Measurements from ENCODE around the gene ERCC2. TPM values are rescaled to one million over a fixed set of nuclear protein-coding genes. Genes with fewer than 3 reads are reported as not detected.

The ERCC2 gene
- total RNA-seq, 1 donor from 2014 or later: 31.0 TPM

DNA sequence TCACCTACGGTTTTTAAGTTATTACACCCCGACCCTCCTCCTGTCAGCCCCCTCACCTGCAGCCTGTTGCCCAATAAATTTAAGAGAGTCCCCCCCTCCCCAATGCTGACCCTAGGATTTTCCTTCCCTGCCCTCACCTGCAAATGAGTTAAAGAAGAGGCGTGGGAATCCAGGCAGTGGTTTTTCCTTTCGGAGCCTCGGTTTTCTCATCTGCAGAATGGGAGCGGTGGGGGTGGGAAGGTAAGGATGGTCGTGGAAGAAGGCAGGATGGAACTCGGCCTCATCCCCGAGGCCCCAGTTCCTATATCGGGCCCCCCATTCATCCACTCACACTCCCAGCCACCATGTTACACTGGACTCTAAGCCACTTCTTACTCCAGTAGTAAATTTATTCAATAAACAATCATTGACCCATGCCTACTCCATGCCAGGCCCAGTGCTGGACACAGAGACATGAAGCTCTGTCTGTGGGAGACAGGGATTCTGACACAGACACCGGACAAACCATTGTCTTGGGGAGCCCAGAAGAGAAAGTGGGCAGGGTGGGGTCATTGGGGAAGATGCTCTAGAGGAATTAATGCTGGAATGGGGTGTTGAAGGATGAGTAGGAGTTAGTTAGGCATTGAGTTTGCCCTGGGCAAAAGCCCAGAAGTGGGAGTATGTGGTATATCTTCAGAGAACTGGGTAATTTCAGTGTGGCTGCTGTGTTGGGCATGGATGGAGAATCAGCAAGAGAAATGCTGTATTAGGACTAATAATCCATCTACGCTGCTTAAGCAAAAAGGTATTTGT, 66.9 kb downstream of the ERCC2 start:
- H3K27ac Mint-ChIP-seq: no peak overlapping the region
- Histone ChIP-seq H3K9me3 (ENCODE audit: low read depth) (no peaks in the 10 kb centered on the region), H2AFZ (replicated peaks) (no peak overlapping the region), H3K4me3 (no peak overlapping the region), H3K4me2 (no peak overlapping the region), H3F3A (ENCODE audit: low read depth) (peaks cover 15% of the 10 kb centered on the region), H3K27me3 (no peaks in the 10 kb centered on the region), H3K79me2 (ENCODE audit: low read depth) (no peaks in the 10 kb centered on the region), H3K36me3 (no peaks in the 10 kb centered on the region), H3K9ac (no peak overlapping the region), H3K4me1 (no peaks in the 10 kb centered on the region), H3K27ac (no peak overlapping the region), H4K20me1 (ENCODE audit: low read depth) (no peaks in the 10 kb centered on the region)
- no peak for DNase-seq (ENCODE audit: low spot score)
- no peak overlapping the region for H3K4me3 Mint-ChIP-seq
- no peak for TF ChIP-seq EZH2 (IDR thresholded peaks at IDR 0.05)
- no peak for TF ChIP-seq EZH2phosphoT487 (IDR thresholded peaks at IDR 0.05)
- TF ChIP-seq, protein P1, sequence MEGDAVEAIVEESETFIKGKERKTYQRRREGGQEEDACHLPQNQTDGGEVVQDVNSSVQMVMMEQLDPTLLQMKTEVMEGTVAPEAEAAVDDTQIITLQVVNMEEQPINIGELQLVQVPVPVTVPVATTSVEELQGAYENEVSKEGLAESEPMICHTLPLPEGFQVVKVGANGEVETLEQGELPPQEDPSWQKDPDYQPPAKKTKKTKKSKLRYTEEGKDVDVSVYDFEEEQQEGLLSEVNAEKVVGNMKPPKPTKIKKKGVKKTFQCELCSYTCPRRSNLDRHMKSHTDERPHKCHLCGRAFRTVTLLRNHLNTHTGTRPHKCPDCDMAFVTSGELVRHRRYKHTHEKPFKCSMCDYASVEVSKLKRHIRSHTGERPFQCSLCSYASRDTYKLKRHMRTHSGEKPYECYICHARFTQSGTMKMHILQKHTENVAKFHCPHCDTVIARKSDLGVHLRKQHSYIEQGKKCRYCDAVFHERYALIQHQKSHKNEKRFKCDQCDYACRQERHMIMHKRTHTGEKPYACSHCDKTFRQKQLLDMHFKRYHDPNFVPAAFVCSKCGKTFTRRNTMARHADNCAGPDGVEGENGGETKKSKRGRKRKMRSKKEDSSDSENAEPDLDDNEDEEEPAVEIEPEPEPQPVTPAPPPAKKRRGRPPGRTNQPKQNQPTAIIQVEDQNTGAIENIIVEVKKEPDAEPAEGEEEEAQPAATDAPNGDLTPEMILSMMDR (IDR thresholded peaks at IDR 0.05): no peak
- no peaks in the 10 kb centered on the region for H3K9me3 Mint-ChIP-seq
- peaks cover 11% of the 10 kb centered on the region for H3K36me3 Mint-ChIP-seq
- peaks cover 12% of the 10 kb centered on the region for H3K27me3 Mint-ChIP-seq (ENCODE audit: insufficient read depth, low read depth)
- peaks cover 5% of the 10 kb centered on the region for H3K4me1 Mint-ChIP-seq

DNA sequence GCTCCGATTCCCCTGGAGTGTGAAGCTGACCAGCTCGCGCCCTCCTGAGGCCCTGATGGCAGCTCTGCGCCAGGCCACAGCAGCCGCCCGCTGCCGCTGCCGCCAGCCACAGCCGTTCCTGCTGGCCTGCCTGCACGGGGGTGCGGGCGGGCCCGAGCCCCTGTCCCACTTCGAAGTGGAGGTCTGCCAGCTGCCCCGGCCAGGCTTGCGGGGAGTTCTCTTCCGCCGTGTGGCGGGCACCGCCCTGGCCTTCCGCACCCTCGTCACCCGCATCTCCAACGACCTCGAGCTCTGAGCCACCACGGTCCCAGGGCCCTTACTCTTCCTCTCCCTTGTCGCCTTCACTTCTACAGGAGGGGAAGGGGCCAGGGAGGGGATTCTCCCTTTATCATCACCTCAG, 68.0 kb downstream of the ERCC2 start:
- H3K36me3 ChIP-seq: no peaks in the 10 kb centered on the region

More for the DNA sequence above, 68.0 kb downstream of the ERCC2 start:
- no peaks in the 10 kb centered on the region for H3K9me3 Mint-ChIP-seq
- Histone ChIP-seq H3K4me1 (no peaks in the 10 kb centered on the region), H3K4me3 (no peak overlapping the region), H3K79me2 (ENCODE audit: low read depth) (no peaks in the 10 kb centered on the region), H3K9me3 (ENCODE audit: low read depth) (no peaks in the 10 kb centered on the region), H2AFZ (replicated peaks) (no peak overlapping the region), H3K27ac (no peak overlapping the region), H4K20me1 (ENCODE audit: low read depth) (no peaks in the 10 kb centered on the region), H3K9ac (no peak overlapping the region), H3K27me3 (no peaks in the 10 kb centered on the region), H3F3A (ENCODE audit: low read depth) (peaks cover 13% of the 10 kb centered on the region), H3K4me2 (no peak overlapping the region)
- DNase-seq (ENCODE audit: low spot score): no peak
- no peak overlapping the region for H3K4me3 Mint-ChIP-seq
- peaks cover 15% of the 10 kb centered on the region for H3K27me3 Mint-ChIP-seq (ENCODE audit: insufficient read depth, low read depth)
- TF ChIP-seq, protein P1 (IDR thresholded peaks at IDR 0.05): no peak
- TF ChIP-seq EZH2 (IDR thresholded peaks at IDR 0.05) (no peak), EZH2phosphoT487 (IDR thresholded peaks at IDR 0.05) (no peak)
- peaks cover 7% of the 10 kb centered on the region for H3K4me1 Mint-ChIP-seq
- H3K27ac Mint-ChIP-seq: no peak overlapping the region
- peaks cover 14% of the 10 kb centered on the region for H3K36me3 Mint-ChIP-seq

Other genes starting within 250 kb of the ERCC2 start
- gene NKPD1, start 209.6 kb downstream of the ERCC2 start, total RNA-seq (ENCODE audit: low replicate concordance): 0.02 and 0.19 TPM in 2 replicates
- gene TRAPPC6A, start 192.3 kb downstream of the ERCC2 start, total RNA-seq (ENCODE audit: low replicate concordance): 24.7 and 55.1 TPM in 2 replicates
- 2.0 and 3.8 TPM in 2 replicates for gene BLOC1S3, start 191.8 kb downstream of the ERCC2 start, total RNA-seq (ENCODE audit: low replicate concordance)
- 0.06 TPM in 1 of 2 replicates, not detected in the other for gene EXOC3L2, start 125.2 kb downstream of the ERCC2 start, total RNA-seq (ENCODE audit: low replicate concordance)
- 22.8 and 30.1 TPM in 2 replicates for gene MARK4, start 119.3 kb downstream of the ERCC2 start, total RNA-seq (ENCODE audit: low replicate concordance)
- gene CKM, start 47.7 kb downstream of the ERCC2 start, total RNA-seq (ENCODE audit: low replicate concordance): not detected in 2 replicates
- gene KLC3, start 29.8 kb downstream of the ERCC2 start, total RNA-seq (ENCODE audit: low replicate concordance): 0.50 TPM in 1 of 2 replicates, not detected in the other
- 2.9 and 8.6 TPM in 2 replicates for gene PPP1R13L, start 34.5 kb upstream of the ERCC2 start, total RNA-seq (ENCODE audit: low replicate concordance)
- 5.5 and 6.8 TPM in 2 replicates for gene POLR1G, start 36.1 kb upstream of the ERCC2 start, total RNA-seq (ENCODE audit: low replicate concordance)
- 46.0 and 74.5 TPM in 2 replicates for gene ERCC1, start 53.3 kb upstream of the ERCC2 start, total RNA-seq (ENCODE audit: low replicate concordance)
- gene FOSB, start 97.4 kb upstream of the ERCC2 start, total RNA-seq (ENCODE audit: low replicate concordance): 2.3 and 5.4 TPM in 2 replicates
- gene RTN2, start 126.5 kb upstream of the ERCC2 start, total RNA-seq (ENCODE audit: low replicate concordance): 4.8 and 10.4 TPM in 2 replicates
- 2.4 and 3.6 TPM in 2 replicates for gene PPM1N, start 127.9 kb upstream of the ERCC2 start, total RNA-seq (ENCODE audit: low replicate concordance)
- 32.6 and 62.2 TPM in 2 replicates for gene VASP, start 136.9 kb upstream of the ERCC2 start, total RNA-seq (ENCODE audit: low replicate concordance)
- gene OPA3, start 214.2 kb upstream of the ERCC2 start, total RNA-seq (ENCODE audit: low replicate concordance): 3.7 and 11.3 TPM in 2 replicates
- gene GPR4, start 231.6 kb upstream of the ERCC2 start, total RNA-seq (ENCODE audit: low replicate concordance): not detected in 2 replicates